Mesodermal cell (in vitro differentiated cells): ENCODE data around the gene AAMP.

Source experiments
- H3K27ac ChIP-seq: 2 replicates; pipeline ENCODE4 v1.7.0; 2013; ENCODE audit warnings: mild to moderate bottlenecking, low read depth, low read length, moderate library complexity; ENCODE audit not compliant: severe bottlenecking
- H3K36me3 ChIP-seq: 2 replicates; pipeline ENCODE4 v1.7.1; 2013; ENCODE audit warnings: mild to moderate bottlenecking, low read length, moderate library complexity; ENCODE audit not compliant: control insufficient read depth, insufficient read depth
- H3K4me1 ChIP-seq: one replicate; pipeline ENCODE4 v1.7.1; 2013; ENCODE audit warnings: mild to moderate bottlenecking, low read length; ENCODE audit not compliant: insufficient read depth, control insufficient read depth, poor library complexity, severe bottlenecking
- H3K4me3 ChIP-seq: 2 replicates; pipeline ENCODE4 v1.7.0; 2013; ENCODE audit warnings: low read length, control low read depth, mild to moderate bottlenecking; ENCODE audit not compliant: insufficient read depth, poor library complexity, severe bottlenecking; ENCODE audit errors: extremely low read depth
- H3K9me3 ChIP-seq: 2 replicates; pipeline ENCODE4 v1.7.1; 2013; ENCODE audit warnings: mild to moderate bottlenecking, low read length, moderate library complexity; ENCODE audit not compliant: control insufficient read depth
- WGBS, 2 experiments: methylation state at CpG; one replicate each; pipeline ENCODE4 v1.1.5; 2013; ENCODE audit warnings: missing lambda C conversion rate in 2 of 2; ENCODE audit not compliant: insufficient coverage in 2 of 2; 5-methylcytosine and 5-hydroxymethylcytosine counted together

Gene AAMP

DNA sequence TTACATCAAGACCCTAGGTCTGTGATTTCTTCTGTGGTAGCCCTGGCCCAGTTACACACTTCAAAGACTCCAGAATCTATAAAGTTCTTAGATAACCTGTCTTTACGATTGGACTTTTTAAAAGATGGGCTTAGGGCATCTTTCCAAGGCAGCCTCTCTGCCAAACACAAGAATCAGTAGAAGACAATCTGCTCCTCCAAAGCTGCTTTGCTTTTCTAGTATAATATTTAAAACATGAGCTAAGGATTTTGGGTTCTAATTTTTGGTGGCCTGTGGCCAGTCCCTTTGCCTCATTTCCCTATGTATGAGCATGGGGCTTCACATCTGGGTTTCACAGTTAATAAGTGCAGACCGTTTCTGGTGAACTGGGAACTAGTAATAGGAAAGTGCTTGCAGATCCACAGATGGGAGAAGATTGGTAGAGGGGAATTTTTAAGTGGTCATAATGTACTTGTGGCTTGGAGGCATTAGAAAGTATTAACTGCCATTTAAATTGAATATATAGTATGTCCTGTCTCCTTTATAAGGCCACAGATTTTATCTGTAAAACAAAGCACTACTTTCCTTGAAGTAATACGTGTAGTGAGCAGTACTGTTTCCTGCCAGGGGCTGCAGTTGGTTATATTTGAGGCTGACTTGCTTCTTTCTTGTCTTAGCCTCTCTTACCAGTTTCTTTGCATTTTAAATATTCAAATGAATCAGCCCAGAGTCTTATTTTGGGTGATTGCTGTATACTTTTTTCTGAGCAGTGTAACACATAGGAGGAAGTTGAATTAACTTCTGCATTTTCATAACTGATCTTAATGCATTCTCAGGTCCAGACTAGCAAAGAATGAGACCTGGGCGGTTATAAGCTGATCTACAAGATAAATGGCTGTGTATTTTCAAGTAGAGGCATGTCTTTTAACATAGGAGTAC lies 51.4 kb downstream of the AAMP start:
- Histone ChIP-seq H3K27ac (peak overlapping the region; percentile 86), H3K4me1 (peaks cover 15% of the 10 kb centered on the region), H3K4me3 (peak overlapping the region; percentile 100), H3K36me3 (peaks cover 39% of the 10 kb centered on the region), H3K9me3 (no peaks in the 10 kb centered on the region)
- WGBS, 2 experiments: 0 to 19% methylated on average over 1 to 3 of the region's 4 CpGs

DNA sequence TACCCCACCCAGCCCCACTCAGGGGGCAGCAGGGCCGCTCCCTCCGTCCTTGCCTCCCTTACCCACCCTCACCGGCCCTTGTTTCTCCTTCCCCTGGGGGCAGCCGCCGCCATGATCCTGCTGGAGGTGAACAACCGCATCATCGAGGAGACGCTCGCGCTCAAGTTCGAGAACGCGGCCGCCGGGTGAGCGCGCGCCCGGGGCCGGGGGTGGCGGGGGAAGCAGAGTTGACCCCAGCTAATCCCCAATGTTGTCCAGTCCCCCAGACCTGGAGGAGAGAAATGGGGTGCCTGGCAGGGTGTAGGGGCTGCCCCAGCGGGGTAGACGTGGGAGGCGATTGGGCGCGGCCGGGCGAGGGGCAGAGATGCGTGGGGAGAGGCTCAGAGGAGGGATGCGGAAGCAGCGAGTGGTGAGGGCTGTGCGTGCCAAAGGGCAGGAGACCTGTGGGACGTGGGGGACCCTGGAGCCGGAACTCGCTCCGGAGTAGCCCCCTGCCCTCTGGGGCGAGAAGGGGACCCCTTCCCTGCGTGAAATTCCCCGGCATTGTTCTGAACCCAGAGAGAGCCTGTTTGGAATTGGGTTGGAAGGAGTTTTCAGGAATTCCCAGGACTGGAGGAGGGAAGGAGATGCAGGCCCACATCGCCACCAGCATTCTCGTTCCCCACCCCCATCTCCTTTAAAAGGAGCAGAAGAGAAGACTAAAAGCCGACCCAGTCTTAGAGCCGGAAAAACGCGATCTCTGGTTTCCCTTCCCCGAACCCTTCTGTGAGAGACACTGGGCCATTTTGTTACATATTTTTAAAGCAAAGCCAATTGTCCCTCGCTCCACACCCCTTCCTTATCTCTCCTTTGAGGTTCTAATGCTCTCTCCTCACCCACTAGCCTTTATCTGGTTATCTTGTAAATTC lies 52.3 kb downstream of the AAMP start:
- Histone ChIP-seq H3K4me1 (peaks cover 9% of the 10 kb centered on the region), H3K9me3 (no peaks in the 10 kb centered on the region), H3K4me3 (peak overlapping the region; percentile 100), H3K27ac (peak overlapping the region; percentile 86), H3K36me3 (peaks cover 32% of the 10 kb centered on the region)
- WGBS, 2 experiments: 0 to 1% methylated on average over 20 to 39 of the region's 47 CpGs

DNA sequence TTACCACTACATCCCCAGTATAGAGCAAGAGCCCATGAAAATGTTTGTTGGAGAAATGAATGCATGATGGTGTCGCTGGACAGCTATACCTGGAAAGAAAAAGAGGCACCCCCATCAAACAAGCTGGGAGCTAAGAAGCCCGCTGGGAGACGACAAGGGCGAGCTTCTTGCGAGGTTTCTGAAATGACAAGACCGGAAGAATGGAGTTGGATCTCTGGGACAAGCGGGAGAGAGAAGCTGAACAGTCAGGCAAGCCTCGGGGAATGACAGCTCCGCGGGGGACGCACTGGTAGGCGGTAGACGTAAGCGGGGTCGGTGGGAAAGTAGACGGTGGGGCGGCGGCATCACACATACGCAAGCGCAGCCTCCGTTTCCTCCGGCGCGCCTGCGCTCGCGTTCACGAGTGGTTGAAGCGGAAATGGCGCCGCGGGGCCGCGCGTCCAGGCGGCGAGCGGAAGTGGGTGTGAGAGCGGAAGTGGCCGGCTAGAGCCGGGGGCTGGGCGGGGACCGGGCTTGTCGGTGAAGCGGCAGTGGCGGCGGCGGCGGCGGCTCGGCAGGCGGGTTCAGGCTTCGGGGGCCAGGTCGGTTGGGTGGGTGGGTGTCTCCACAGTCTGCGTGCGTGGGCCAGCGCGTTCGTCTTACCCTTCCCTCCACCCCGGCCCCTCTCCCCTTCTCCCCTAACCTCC lies 53.1 kb downstream of the AAMP start, which contains the start of gene ARPC2:
Gene ARPC2, plus strand, starts transcription at position 516 of the 686 bp plus-strand sequence. CDS start 282 bp downstream, outside the sequence.
- Histone ChIP-seq H3K4me3 (peak within 1 kb of the TSS; percentile 100), H3K27ac (peak within 1 kb of the TSS; percentile 86)
- WGBS, 2 experiments: 1 to 2% methylated on average over 15 to 45 of the region's 60 CpGs

DNA sequence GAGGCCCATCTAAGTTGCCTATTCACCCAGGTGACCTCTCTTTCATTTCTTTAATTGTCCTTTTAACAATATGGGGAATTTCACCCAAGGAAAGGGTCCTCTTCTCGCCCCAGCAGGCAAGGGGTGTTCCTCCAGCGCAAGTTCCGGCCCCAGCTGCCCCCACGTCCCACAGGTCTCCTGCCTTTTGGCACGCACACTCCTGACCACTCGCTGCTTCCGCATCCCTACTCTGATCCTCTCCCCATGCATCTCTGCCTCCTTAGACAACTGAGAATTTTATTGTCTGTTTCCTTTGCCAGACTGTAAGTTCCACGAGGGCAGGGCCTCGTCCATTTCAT lies 53.6 kb downstream of the AAMP start:
- peak overlapping the region; percentile 100 for H3K4me3 ChIP-seq
- H3K9me3 ChIP-seq: no peaks in the 10 kb centered on the region
- 85 to 94% methylated on average over 7 of the region's 9 CpGs for WGBS, 2 experiments
- H3K27ac ChIP-seq: peak overlapping the region; percentile 84
- peaks cover 9% of the 10 kb centered on the region for H3K4me1 ChIP-seq
- H3K36me3 ChIP-seq: peaks cover 19% of the 10 kb centered on the region

More for the DNA sequence above, 53.1 kb downstream of the AAMP start, which contains the start of gene ARPC2:
- Histone ChIP-seq H3K9me3 (no peaks in the 10 kb centered on the region), H3K36me3 (peaks cover 24% of the 10 kb centered on the region), H3K4me1 (peaks cover 9% of the 10 kb centered on the region)
